HCT116 (cell line): ENCODE measurements around the gene CCDC57. TPM values are rescaled to one million over a fixed set of nuclear protein-coding genes. Genes with fewer than 3 reads are reported as not detected.

Experiments
- ATAC-seq: fragments of 200-7000 bp; cut with Tn5 transposase; 2 replicates; pipeline ENCODE4 v1.9.1; 2020; ENCODE audit warnings: mild to moderate bottlenecking, moderate library complexity
- BruUV-seq: library from RNA; stranded (reverse); fragments of 400-500 nt; replicated peaks from 2 replicates; lab custom pipeline; 2021; lab: Mats Ljungman, UMichigan
- CTCF ChIA-PET: fragments of 300-600 bp; sonication (Branson Sonifier 250); formaldehyde crosslinking; loops from one replicate; lab custom pipeline; 2021; ENCODE audit warnings: antibody characterized with exemption; lab: Charles Lee
- POLR2A ChIA-PET: fragments of 300-600, 350-600 bp; sonication (Branson Sonifier 250); formaldehyde crosslinking; loops from one replicate; lab custom pipeline; 2021; ENCODE audit warnings: antibody characterized with exemption; lab: Charles Lee
- RAD21 ChIA-PET, 2 experiments: fragments of 300-600 bp; sonication (Branson Sonifier 250); formaldehyde crosslinking; loops; one replicate each; lab custom pipeline; 2023; ENCODE audit warnings: low total read pairs in 2 of 2; ENCODE audit not compliant: uncharacterized antibody in 2 of 2, unreplicated experiment in 2 of 2, low non-redundant PET in 1 of 2; lab: Charles Lee
- DNase-seq: peaks from one replicate; pipeline ENCODE4 v3.0.0-alpha.2; 2010; ENCODE audit warnings: low read depth, low spot score
- H2AFZ ChIP-seq: fragments of 200-600 bp; shearing (Covaris generic), sonication (generic); 2 replicates; pipeline ENCODE4 v1.6.1; 2017; ENCODE audit warnings: low read depth, mixed run types, mixed read lengths, antibody characterized with exemption, low read length; ENCODE audit not compliant: poor library complexity, severe bottlenecking
- H3K27ac ChIP-seq: 2 replicates; pipeline ENCODE4 v1.5.1; 2012; ENCODE audit warnings: low read depth, low read length
- H3K27me3 ChIP-seq: fragments of 200-600 bp; sonication (generic); 2 replicates; pipeline ENCODE4 v1.6.1; 2016; ENCODE audit warnings: mixed run types, low read length, mixed read lengths; ENCODE audit not compliant: insufficient read depth
- H3K36me3 ChIP-seq, 2 experiments: fragments of 200-500 bp in 1 of 2; fragments of 200-600 bp in 1 of 2; sonication (Bioruptor generic) in 1 of 2; sonication (generic) in 1 of 2; 2 replicates each; pipeline versions ENCODE4 v1.5.1 to v1.6.1; 2014 to 2016; ENCODE audit warnings: low read length in 2 of 2, inconsistent platforms in 1 of 2, mixed read lengths in 1 of 2, mixed run types in 1 of 2; ENCODE audit not compliant: insufficient read depth in 2 of 2, control insufficient read depth in 1 of 2
- H3K4me1 ChIP-seq, 2 experiments: fragments of 200-600 bp in 1 of 2; sonication (generic) in 1 of 2; 2 replicates each; pipeline versions ENCODE4 v1.5.1 to v1.6.1; 2012 to 2017; ENCODE audit warnings: low read length in 2 of 2, inconsistent platforms in 1 of 2, mild to moderate bottlenecking in 1 of 2, mixed read lengths in 1 of 2, mixed run types in 1 of 2, moderate library complexity in 1 of 2; ENCODE audit not compliant: insufficient read depth in 2 of 2, control insufficient read depth in 1 of 2
- H3K4me2 ChIP-seq: fragments of 200-600 bp; sonication (generic); 2 replicates; pipeline ENCODE4 v1.6.1; 2017; ENCODE audit warnings: mixed run types, low read length, mixed read lengths
- H3K4me3 ChIP-seq, 2 experiments: fragments of 200-600 bp in 1 of 2; sonication (generic) in 1 of 2; replicated peaks in 1 of 2; 2 replicates each; pipeline ENCODE4 v1.5.1; 2011 to 2016; ENCODE audit warnings: low read length in 2 of 2, control low read depth in 1 of 2, low read depth in 1 of 2, mild to moderate bottlenecking in 1 of 2, mixed read lengths in 1 of 2, mixed run types in 1 of 2
- H3K79me2 ChIP-seq: fragments of 200-600 bp; sonication (generic); 2 replicates; pipeline ENCODE4 v1.6.1; 2017; ENCODE audit warnings: mild to moderate bottlenecking, mixed run types, low read length, moderate library complexity, mixed read lengths; ENCODE audit not compliant: insufficient read depth
- H3K9ac ChIP-seq: fragments of 200-600 bp; sonication (generic); 2 replicates; pipeline ENCODE4 v1.6.1; 2016; ENCODE audit warnings: low read length, mixed read lengths
- H3K9me2 ChIP-seq: fragments of 200-600 bp; sonication (generic), shearing (Covaris generic); 2 replicates; pipeline ENCODE4 v1.6.1; 2017; ENCODE audit warnings: mixed run types, mild to moderate bottlenecking, moderate library complexity; ENCODE audit not compliant: insufficient read depth
- H3K9me3 ChIP-seq, 2 experiments: fragments of 200-500 bp in 1 of 2; fragments of 200-600 bp in 1 of 2; sonication (Bioruptor generic) in 1 of 2; sonication (generic) in 1 of 2; 2 replicates each; pipeline ENCODE4 v1.6.1; 2014 to 2017; ENCODE audit warnings: low read length in 2 of 2, mixed read lengths in 2 of 2, inconsistent platforms in 1 of 2, low read depth in 1 of 2, mild to moderate bottlenecking in 1 of 2, mixed run types in 1 of 2, moderate library complexity in 1 of 2; ENCODE audit not compliant: control insufficient read depth in 1 of 2, insufficient read depth in 1 of 2
- H4K20me1 ChIP-seq: fragments of 200-600 bp; sonication (generic), shearing (Covaris generic); 2 replicates; pipeline ENCODE4 v1.6.1; 2017; ENCODE audit warnings: mixed run types, mild to moderate bottlenecking, moderate library complexity; ENCODE audit not compliant: insufficient read depth
- CBX3 ChIP-seq: IDR thresholded peaks from 2 replicates; pipeline ENCODE4 v1.6.1; 2012; ENCODE audit warnings: low read depth
- CTCF ChIP-seq, 3 experiments: fragments of 200-600 bp in 1 of 3; sonication (generic) in 1 of 3; IDR thresholded peaks in 2 of 3; conservative IDR thresholded peaks in 1 of 3; 2 replicates each; pipeline ENCODE4 v1.5.1; 2012 to 2017; ENCODE audit warnings: low read depth in 2 of 3, low read length in 2 of 3, antibody characterized with exemption in 1 of 3, borderline replicate concordance in 1 of 3, control low read depth in 1 of 3, mild to moderate bottlenecking in 1 of 3, mixed read lengths in 1 of 3, mixed run types in 1 of 3, moderate library complexity in 1 of 3; ENCODE audit not compliant: insufficient read depth in 1 of 3
- EGR1 ChIP-seq: IDR thresholded peaks from 2 replicates; pipeline ENCODE4 v1.6.1; 2012; ENCODE audit warnings: low read depth
- ELF1 ChIP-seq: IDR thresholded peaks from 2 replicates; pipeline ENCODE4 v1.6.1; 2012; ENCODE audit warnings: low read depth, borderline replicate concordance
- FOSL1 ChIP-seq: IDR thresholded peaks from 2 replicates; pipeline ENCODE4 v1.6.1; 2012; ENCODE audit warnings: low read depth
- JUND ChIP-seq: IDR thresholded peaks from 2 replicates; pipeline ENCODE4 v1.6.1; 2012
- MAX ChIP-seq: IDR thresholded peaks from 2 replicates; pipeline ENCODE4 v1.6.1; 2012
- POLR2A ChIP-seq: IDR thresholded peaks from 2 replicates; pipeline ENCODE4 v1.7.0; 2011; ENCODE audit warnings: borderline replicate concordance; ENCODE audit not compliant: insufficient read depth, insufficient read length; ENCODE audit errors: extremely low read depth
- POLR2AphosphoS5 ChIP-seq: IDR thresholded peaks from 2 replicates; pipeline ENCODE4 v1.6.1; 2011; ENCODE audit warnings: mild to moderate bottlenecking, low read depth, low read length, moderate library complexity
- RAD21 ChIP-seq: IDR thresholded peaks from 2 replicates; pipeline ENCODE4 v1.6.1; 2012; ENCODE audit warnings: low read depth, mild to moderate bottlenecking
- SIN3A ChIP-seq: IDR thresholded peaks from 2 replicates; pipeline ENCODE4 v1.6.1; 2012; ENCODE audit warnings: low read depth
- SP1 ChIP-seq: IDR thresholded peaks from 2 replicates; pipeline ENCODE4 v1.6.1; 2012; ENCODE audit warnings: low read depth
- SRF ChIP-seq: IDR thresholded peaks from 2 replicates; pipeline ENCODE4 v1.6.1; 2012; ENCODE audit warnings: low read depth
- TCF7L2 ChIP-seq: IDR thresholded peaks from 2 replicates; pipeline ENCODE4 v1.7.0; 2011; ENCODE audit warnings: borderline replicate concordance, inconsistent platforms; ENCODE audit not compliant: insufficient read depth, insufficient read length; ENCODE audit errors: extremely low read depth
- ZFX ChIP-seq: fragments of 450-650 bp; IDR thresholded peaks from 2 replicates; pipeline ENCODE4 v1.6.1; 2017
- ZNF274 ChIP-seq: fragments of 200-500 bp; sonication (Bioruptor generic); IDR thresholded peaks from 2 replicates; pipeline ENCODE4 v1.6.1; 2014; ENCODE audit warnings: mild to moderate bottlenecking, low read depth, low read length, inconsistent platforms
- intact Hi-C: fragments of 100-400 bp; cut with micrococcal nuclease; formaldehyde crosslinking; loops from 2 replicates; pipeline ENCODE4 v1.10.0; 2022
- total RNA-seq: library from RNA; stranded (reverse); gene quantifications from one replicate; pipeline ENCODE4 v1.2.1, GENCODE V29; 2021; ENCODE audit not compliant: unreplicated experiment
- TF ChIP-seq, protein P1 (sequence below): IDR thresholded peaks from 2 replicates; pipeline ENCODE4 v1.6.1; 2012; ENCODE audit warnings: low read depth

Gene CCDC57
- total RNA-seq, 1 experiment from 2014 or later = 143 TPM

DNA sequence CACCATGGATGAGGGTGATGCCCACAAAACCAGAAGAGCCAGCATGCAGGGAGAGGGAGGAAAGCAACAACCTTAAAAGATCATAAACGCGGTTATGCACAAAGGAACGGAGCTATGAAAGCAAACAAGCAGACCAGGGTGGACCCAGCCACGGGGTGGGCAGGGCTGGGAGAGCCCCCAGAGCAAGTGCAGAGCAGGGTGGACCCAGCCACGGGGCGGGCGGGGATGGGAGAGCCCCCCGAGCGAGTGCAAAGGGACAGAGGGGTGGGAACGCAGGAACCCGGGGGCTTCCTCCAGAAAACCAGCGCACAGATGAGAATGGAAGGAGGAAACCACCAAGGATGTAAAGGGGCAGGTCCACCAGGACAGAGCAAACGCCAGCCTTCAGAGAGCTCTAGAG, 33.2 kb downstream of the CCDC57 start:
- no peaks in the 10 kb centered on the region for H3K79me2 ChIP-seq
- H3K4me3 ChIP-seq = no peak overlapping the region
- H3K36me3 ChIP-seq = peaks cover 19 to 24% of the 10 kb centered on the region in 2 experiments
- no peak for ATAC-seq
- H3K4me2 ChIP-seq = no peak overlapping the region
- 0 out of 4 replicates have a peak, but pooled peaks cover 0 to 4% of the 10 kb centered on the region in 2 experiments for H3K4me1 ChIP-seq
- no peaks in the 10 kb centered on the region for H3K27me3 ChIP-seq
- CTCF ChIA-PET = no interaction called here
- RAD21 ChIA-PET = no interaction called here
- no peak overlapping the region for H2AFZ ChIP-seq
- BruUV-seq = no TSS peak
- no peaks in the 10 kb centered on the region for H4K20me1 ChIP-seq
- no peaks in the 10 kb centered on the region for H3K9me2 ChIP-seq
- DNase-seq = no peak
- POLR2A ChIA-PET = no interaction called here
- H3K9me3 ChIP-seq = no peaks in the 10 kb centered on the region
- TF ChIP-seq ELF1 (no peak), POLR2A (no peak), RAD21 (no peak), SIN3A (no peak), MAX (no peak), TCF7L2 (no peak), CTCF (IDR thresholded peaks at IDR 0.05 in 2 of 3, conservative IDR thresholded peaks at IDR 0.05 in 1 of 3; ENCODE audit: borderline replicate concordance in 1 of 3, insufficient read depth in 1 of 3, low read depth in 2 of 3, low read length in 2 of 3) (no peak), SP1 (no peak), SRF (no peak), ZFX (no peak), FOSL1 (no peak), CBX3 (no peak), JUND (no peak), ZNF274 (no peak), POLR2AphosphoS5 (no peak), EGR1 (no peak)
- TF ChIP-seq, protein P1, sequence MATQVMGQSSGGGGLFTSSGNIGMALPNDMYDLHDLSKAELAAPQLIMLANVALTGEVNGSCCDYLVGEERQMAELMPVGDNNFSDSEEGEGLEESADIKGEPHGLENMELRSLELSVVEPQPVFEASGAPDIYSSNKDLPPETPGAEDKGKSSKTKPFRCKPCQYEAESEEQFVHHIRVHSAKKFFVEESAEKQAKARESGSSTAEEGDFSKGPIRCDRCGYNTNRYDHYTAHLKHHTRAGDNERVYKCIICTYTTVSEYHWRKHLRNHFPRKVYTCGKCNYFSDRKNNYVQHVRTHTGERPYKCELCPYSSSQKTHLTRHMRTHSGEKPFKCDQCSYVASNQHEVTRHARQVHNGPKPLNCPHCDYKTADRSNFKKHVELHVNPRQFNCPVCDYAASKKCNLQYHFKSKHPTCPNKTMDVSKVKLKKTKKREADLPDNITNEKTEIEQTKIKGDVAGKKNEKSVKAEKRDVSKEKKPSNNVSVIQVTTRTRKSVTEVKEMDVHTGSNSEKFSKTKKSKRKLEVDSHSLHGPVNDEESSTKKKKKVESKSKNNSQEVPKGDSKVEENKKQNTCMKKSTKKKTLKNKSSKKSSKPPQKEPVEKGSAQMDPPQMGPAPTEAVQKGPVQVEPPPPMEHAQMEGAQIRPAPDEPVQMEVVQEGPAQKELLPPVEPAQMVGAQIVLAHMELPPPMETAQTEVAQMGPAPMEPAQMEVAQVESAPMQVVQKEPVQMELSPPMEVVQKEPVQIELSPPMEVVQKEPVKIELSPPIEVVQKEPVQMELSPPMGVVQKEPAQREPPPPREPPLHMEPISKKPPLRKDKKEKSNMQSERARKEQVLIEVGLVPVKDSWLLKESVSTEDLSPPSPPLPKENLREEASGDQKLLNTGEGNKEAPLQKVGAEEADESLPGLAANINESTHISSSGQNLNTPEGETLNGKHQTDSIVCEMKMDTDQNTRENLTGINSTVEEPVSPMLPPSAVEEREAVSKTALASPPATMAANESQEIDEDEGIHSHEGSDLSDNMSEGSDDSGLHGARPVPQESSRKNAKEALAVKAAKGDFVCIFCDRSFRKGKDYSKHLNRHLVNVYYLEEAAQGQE = no peak
- intact Hi-C loops = no loop called here
- no peak overlapping the region for H3K9ac ChIP-seq
- no peak overlapping the region for H3K27ac ChIP-seq
